IPS-20b (cell line): ENCODE measurements around the gene RBBP4.
A peak's percentile ranks its signal among the peaks of the same experiment; 100 is the strongest.

Source experiments
- H3K27ac ChIP-seq: one replicate; pipeline ENCODE4 v1.5.1; 2013; ENCODE audit warnings: low read length
- H3K27me3 ChIP-seq: 2 replicates; pipeline ENCODE4 v1.6.1; 2013; ENCODE audit warnings: mild to moderate bottlenecking, low read length, inconsistent platforms; ENCODE audit not compliant: insufficient read depth
- H3K36me3 ChIP-seq: 2 replicates; pipeline ENCODE4 v1.6.1; 2013; ENCODE audit warnings: low read depth, mild to moderate bottlenecking, inconsistent platforms, low read length, moderate library complexity; ENCODE audit not compliant: insufficient read depth
- H3K4me1 ChIP-seq: 2 replicates; pipeline ENCODE4 v1.6.1; 2013; ENCODE audit warnings: mild to moderate bottlenecking, control low read depth, inconsistent platforms, low read length, moderate library complexity; ENCODE audit not compliant: insufficient read depth
- H3K4me3 ChIP-seq: 2 replicates; pipeline ENCODE4 v1.5.1; 2013; ENCODE audit warnings: mild to moderate bottlenecking, low read length, inconsistent platforms
- H3K9ac ChIP-seq: 2 replicates; pipeline ENCODE4 v1.6.1; 2013; ENCODE audit warnings: low read depth, mild to moderate bottlenecking, inconsistent platforms, low read length, moderate library complexity
- H3K9me3 ChIP-seq: 2 replicates; pipeline ENCODE4 v1.6.1; 2013; ENCODE audit warnings: mild to moderate bottlenecking, low read depth, low read length, inconsistent platforms; ENCODE audit not compliant: insufficient read depth

Gene RBBP4

DNA sequence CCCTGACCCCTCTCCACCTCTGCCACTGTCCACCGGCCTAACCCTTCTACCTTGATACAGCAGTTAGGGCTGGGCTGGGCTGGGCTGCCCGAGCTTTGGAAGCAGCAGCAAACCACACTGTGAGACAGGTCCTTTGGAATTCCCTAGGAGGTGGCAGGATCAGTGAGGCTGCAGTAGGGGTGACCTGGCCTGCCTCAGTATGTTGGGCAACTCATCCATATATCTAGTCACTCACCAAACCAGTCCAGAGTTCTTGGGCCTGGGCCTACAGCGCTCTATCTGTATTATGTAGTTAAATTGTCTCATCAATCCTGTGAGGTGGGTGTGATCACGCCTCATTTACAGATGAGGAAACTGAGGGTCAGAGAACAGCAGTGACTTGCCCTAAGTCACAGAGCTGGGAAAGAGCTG is 64.9 kb downstream of the RBBP4 start:
- Histone ChIP-seq H3K9me3 (no peaks in the 10 kb centered on the region), H3K4me3 (no peak overlapping the region), H3K36me3 (no peaks in the 10 kb centered on the region), H3K4me1 (peaks cover 10% of the 10 kb centered on the region; the same call in 1 of the 2 replicates), H3K9ac (no peak overlapping the region), H3K27ac (no peak overlapping the region), H3K27me3 (no peaks in the 10 kb centered on the region)

GRCh38 chr1:32716312-32717148 is 65.5 kb downstream of the RBBP4 start:
- peak overlapping the region; percentile 66; the same call in 1 of the 2 replicates for H3K9ac ChIP-seq
- peaks cover 10% of the 10 kb centered on the region; the same call in 1 of the 2 replicates for H3K4me1 ChIP-seq
- H3K4me3 ChIP-seq: peak overlapping the region; percentile 61
- no peaks in the 10 kb centered on the region for H3K36me3 ChIP-seq
- peak overlapping the region; percentile 58 for H3K27ac ChIP-seq
- no peaks in the 10 kb centered on the region for H3K27me3 ChIP-seq
- H3K9me3 ChIP-seq: no peaks in the 10 kb centered on the region

DNA sequence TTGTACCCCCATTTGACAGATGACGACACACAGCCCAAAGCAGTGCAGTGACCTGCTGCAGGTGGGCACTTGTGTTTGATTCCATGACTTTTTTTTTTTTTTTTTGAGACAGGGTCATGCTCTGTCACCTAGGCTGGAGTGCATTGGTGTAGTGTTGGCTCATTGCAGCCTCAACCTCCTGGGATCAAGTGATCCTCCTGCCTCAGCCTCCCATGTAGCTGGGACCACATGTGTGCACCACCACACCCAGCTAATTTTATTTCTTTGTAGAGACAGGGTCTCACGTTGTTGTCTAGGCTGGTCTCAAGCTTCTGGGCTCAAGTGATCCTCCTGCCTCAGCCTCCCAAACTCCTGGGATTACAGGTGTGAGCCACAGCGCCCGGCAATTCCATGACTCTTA is 66.5 kb downstream of the RBBP4 start:
- Histone ChIP-seq H3K9me3 (no peaks in the 10 kb centered on the region), H3K36me3 (no peaks in the 10 kb centered on the region), H3K4me3 (no peak overlapping the region), H3K9ac (peak overlapping the region; percentile 66; the same call in 1 of the 2 replicates), H3K27ac (no peak overlapping the region), H3K4me1 (peaks cover 10% of the 10 kb centered on the region; the same call in 1 of the 2 replicates), H3K27me3 (no peaks in the 10 kb centered on the region)

DNA sequence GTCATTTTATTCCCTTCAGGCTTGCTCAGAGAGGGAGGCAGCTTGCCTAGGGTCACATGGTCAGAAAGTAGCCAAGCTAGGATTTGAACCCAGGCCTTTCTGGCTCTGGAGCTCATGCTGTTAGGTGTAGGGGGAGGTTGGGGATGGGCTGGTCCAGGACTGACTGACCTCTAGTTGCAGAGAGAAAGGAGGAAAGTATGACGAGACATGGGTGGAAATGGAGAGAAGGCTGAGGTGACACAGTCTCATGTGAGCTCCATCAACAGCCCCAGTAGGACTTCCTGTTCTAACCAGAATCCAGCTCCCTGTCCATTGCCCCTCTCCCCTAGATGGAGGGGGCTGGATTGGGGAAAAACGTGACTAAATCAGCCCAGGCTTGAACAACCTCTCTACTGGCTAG is 67.0 kb downstream of the RBBP4 start:
- no peaks in the 10 kb centered on the region for H3K9me3 ChIP-seq
- H3K36me3 ChIP-seq: no peaks in the 10 kb centered on the region
- no peak overlapping the region for H3K27ac ChIP-seq
- H3K4me3 ChIP-seq: no peak overlapping the region
- H3K27me3 ChIP-seq: no peaks in the 10 kb centered on the region
- H3K4me1 ChIP-seq: peaks cover 10% of the 10 kb centered on the region; the same call in 1 of the 2 replicates
- H3K9ac ChIP-seq: no peak overlapping the region

DNA sequence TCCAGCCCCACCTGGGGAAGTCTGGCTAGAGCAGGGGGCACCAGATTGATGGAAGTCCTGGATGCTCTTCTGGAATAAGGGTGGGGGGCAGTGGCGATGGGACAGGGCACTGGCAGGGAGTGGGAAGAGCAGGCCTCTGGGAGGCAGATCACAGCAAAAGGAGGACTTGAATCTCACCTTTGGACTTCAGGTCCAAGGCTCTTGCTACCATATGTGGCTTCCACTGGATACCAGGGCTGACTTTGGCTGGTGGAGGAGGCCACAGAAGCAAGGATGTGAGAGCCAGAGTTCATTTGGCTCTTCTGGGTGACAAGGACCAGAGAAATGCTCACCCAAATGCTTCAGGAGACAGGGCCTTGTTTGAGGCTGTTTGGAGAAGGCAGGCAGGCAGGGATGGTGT is 67.5 kb downstream of the RBBP4 start:
- no peaks in the 10 kb centered on the region for H3K9me3 ChIP-seq
- no peaks in the 10 kb centered on the region for H3K27me3 ChIP-seq
- H3K27ac ChIP-seq: no peak overlapping the region
- H3K9ac ChIP-seq: no peak overlapping the region
- H3K4me1 ChIP-seq: peaks cover 10% of the 10 kb centered on the region; the same call in 1 of the 2 replicates
- no peak overlapping the region for H3K4me3 ChIP-seq
- H3K36me3 ChIP-seq: no peaks in the 10 kb centered on the region

DNA sequence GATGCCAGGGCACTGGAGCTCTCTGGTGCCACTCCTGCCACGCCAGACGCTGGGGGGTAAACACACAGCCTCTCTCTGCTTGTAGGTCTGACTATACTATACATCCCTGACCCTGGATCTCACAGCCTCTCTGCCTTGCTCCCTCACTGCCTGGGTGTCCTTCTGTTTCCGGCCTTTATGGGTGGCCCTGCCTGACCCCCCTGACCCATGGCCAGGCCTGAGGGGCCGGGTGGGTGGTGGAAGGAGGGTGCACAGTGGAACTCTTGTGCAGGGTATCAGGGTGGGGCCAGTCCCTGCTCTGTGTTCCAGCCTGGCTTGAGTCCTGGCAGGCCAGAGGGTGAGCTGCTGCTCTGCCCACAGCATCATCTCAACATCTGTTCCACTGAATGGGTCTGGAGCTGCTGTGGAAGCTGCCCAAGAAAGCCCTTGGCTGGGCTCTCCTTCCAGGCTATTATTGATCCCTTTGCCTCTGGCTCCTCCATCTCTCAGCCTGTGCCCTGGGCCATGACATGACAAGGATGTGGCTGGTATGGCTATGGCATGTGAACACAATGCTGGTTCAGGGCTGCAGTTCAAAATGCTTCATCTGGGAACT is 68.8 kb downstream of the RBBP4 start:
- H3K9ac ChIP-seq: no peak overlapping the region
- H3K4me1 ChIP-seq: peaks cover 14% of the 10 kb centered on the region; the same call in 1 of the 2 replicates
- no peak overlapping the region for H3K27ac ChIP-seq

GRCh38 chr1:32724678-32725614 is 73.9 kb downstream of the RBBP4 start:
- Histone ChIP-seq H3K36me3 (no peaks in the 10 kb centered on the region), H3K9me3 (no peaks in the 10 kb centered on the region), H3K4me1 (peaks cover 10% of the 10 kb centered on the region; the same call in 1 of the 2 replicates), H3K9ac (0 out of 2 replicates have a peak overlapping the region, but pooled peaks have one; percentile 3), H3K27ac (no peak overlapping the region), H3K4me3 (no peak overlapping the region), H3K27me3 (no peaks in the 10 kb centered on the region)

More for the DNA sequence above, 68.8 kb downstream of the RBBP4 start:
- no peaks in the 10 kb centered on the region for H3K9me3 ChIP-seq
- no peaks in the 10 kb centered on the region for H3K27me3 ChIP-seq
- H3K36me3 ChIP-seq: no peaks in the 10 kb centered on the region
- no peak overlapping the region for H3K4me3 ChIP-seq

DNA sequence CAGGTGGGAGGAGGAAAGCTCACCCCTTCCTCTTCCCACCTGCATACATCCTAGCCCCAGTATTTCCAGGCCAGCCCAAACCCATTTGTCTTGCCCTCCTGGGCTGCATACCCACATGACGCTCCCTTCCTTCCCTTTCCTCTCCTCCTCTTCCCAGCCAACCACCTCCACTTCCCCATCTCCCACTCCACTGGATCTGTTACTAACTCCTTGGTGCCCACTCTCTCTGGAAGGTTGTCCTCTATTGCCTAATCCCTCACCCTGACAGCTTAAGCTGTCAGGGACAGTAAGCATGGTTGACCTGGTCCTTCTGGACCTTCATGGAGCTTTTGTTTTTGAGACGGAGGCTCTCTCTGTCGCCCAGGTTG is 74.6 kb downstream of the RBBP4 start:
- H3K9ac ChIP-seq: no peak overlapping the region
- peaks cover 10% of the 10 kb centered on the region; the same call in 1 of the 2 replicates for H3K4me1 ChIP-seq
- no peaks in the 10 kb centered on the region for H3K27me3 ChIP-seq
- H3K36me3 ChIP-seq: no peaks in the 10 kb centered on the region
- no peaks in the 10 kb centered on the region for H3K9me3 ChIP-seq
- H3K4me3 ChIP-seq: no peak overlapping the region
- no peak overlapping the region for H3K27ac ChIP-seq

DNA sequence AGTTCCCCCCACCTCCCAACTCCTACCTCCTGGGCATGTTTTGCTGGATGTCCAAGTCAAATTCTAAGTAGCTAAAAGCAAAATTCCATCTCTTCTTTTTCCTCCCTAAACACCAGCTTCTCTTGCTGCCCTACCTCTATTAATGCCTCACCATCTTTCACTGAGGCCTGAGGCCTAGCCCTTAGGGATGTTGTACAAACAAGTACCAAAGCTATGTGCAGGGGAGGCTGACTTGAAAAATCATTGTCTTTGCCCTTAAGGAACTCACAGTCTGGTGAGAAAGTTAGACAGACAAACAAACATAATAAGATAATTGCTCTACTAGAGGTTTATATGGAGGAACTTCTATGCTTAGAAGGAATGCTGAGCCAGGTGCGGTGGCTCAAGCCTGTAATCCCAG is 76.9 kb downstream of the RBBP4 start:
- H3K9me3 ChIP-seq: no peaks in the 10 kb centered on the region
- H3K36me3 ChIP-seq: no peaks in the 10 kb centered on the region
- H3K9ac ChIP-seq: no peak overlapping the region
- no peak overlapping the region for H3K27ac ChIP-seq
- H3K4me1 ChIP-seq: peaks cover 10% of the 10 kb centered on the region; the same call in 1 of the 2 replicates
- H3K27me3 ChIP-seq: no peaks in the 10 kb centered on the region
- H3K4me3 ChIP-seq: no peak overlapping the region

DNA sequence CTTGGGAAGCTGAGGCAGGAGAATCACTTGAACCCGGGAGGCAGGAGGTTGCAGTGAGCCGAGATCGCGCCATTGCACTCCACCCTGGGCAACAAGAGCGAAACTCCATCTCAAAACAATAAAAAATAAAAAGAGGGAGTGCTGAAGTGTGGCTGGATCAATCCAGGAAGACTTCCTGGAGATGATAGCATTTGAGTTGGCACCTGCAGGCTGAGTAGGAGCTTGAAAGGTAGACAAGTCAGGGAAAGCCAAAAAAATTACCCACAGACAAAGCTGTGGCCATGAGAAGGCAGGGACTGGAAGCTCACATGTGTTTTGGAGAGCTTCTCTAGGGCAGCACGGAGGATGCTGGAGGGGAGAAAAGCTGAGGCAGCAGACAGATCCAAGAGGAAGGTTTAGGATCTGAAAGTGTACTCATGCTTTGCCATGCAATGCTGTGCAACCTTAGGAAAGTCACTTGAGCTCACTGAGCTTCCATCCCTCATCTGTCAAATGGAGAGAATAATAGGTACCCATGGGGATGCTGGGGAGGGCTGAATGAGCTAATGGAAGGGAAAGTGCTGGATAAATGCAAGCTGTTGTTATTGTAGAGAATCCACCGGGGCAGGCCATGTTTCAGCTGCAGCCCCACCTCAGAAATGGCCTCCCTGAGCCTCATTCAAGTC is 77.5 kb downstream of the RBBP4 start:
- Histone ChIP-seq H3K9ac (no peak overlapping the region), H3K4me1 (peaks cover 10% of the 10 kb centered on the region; the same call in 1 of the 2 replicates)

More for the DNA sequence above, 77.5 kb downstream of the RBBP4 start:
- H3K4me3 ChIP-seq: no peak overlapping the region
- H3K9me3 ChIP-seq: no peaks in the 10 kb centered on the region
- H3K36me3 ChIP-seq: no peaks in the 10 kb centered on the region
- H3K27me3 ChIP-seq: no peaks in the 10 kb centered on the region
- H3K27ac ChIP-seq: no peak overlapping the region
